MM.1S (cell line): ENCODE results near the gene NTMT1.

Experiments
- DNase-seq: peaks from one replicate; pipeline ENCODE4 v3.0.0-alpha.2; 2015
- H2AFZ ChIP-seq: fragments of 300-600 bp; sonication (generic); 2 replicates; pipeline ENCODE4 v1.6.0; 2016; ENCODE audit warnings: antibody characterized with exemption, low read length
- H3F3A ChIP-seq: fragments of 300-600 bp; sonication (generic); 2 replicates; pipeline ENCODE4 v1.6.1; 2016; ENCODE audit warnings: mild to moderate bottlenecking, antibody characterized with exemption, low read length, moderate library complexity, mixed read lengths; ENCODE audit not compliant: insufficient read depth
- H3K27ac ChIP-seq: fragments of 300-600 bp; sonication (generic); 2 replicates; pipeline ENCODE4 v1.5.1; 2016; ENCODE audit warnings: mild to moderate bottlenecking, low read length
- H3K27me3 ChIP-seq: fragments of 300-600 bp; sonication (generic); replicated peaks from 2 replicates; pipeline ENCODE4 v1.6.0; 2016; ENCODE audit warnings: low read length; ENCODE audit not compliant: insufficient read depth
- H3K36me3 ChIP-seq: fragments of 300-600 bp; sonication (generic); replicated peaks from 2 replicates; pipeline ENCODE4 v1.6.1; 2016; ENCODE audit warnings: mild to moderate bottlenecking, low read length, mixed read lengths; ENCODE audit not compliant: insufficient read depth
- H3K4me1 ChIP-seq: fragments of 300-600 bp; sonication (generic); 2 replicates; pipeline ENCODE4 v1.6.1; 2016; ENCODE audit warnings: low read length, mixed read lengths
- H3K4me2 ChIP-seq: fragments of 300-600 bp; sonication (generic); 2 replicates; pipeline ENCODE4 v1.6.0; 2016; ENCODE audit warnings: low read depth, low read length
- H3K4me3 ChIP-seq: fragments of 300-600 bp; sonication (generic); 2 replicates; pipeline ENCODE4 v1.5.1; 2016; ENCODE audit warnings: low read length, mixed read lengths
- H3K79me2 ChIP-seq: fragments of 300-600 bp; sonication (generic); 2 replicates; pipeline ENCODE4 v1.6.1; 2016; ENCODE audit warnings: mixed run types, low read length, mixed read lengths
- H3K9ac ChIP-seq: fragments of 300-600 bp; sonication (generic); 2 replicates; pipeline ENCODE4 v1.6.1; 2016; ENCODE audit warnings: low read length, mixed read lengths
- H3K9me2 ChIP-seq: fragments of 300-600 bp; sonication (generic); replicated peaks from 2 replicates; pipeline ENCODE4 v1.6.1; 2016; ENCODE audit warnings: mild to moderate bottlenecking, low read length, mixed read lengths; ENCODE audit not compliant: insufficient read depth
- H3K9me3 ChIP-seq: fragments of 300-600 bp; sonication (generic); replicated peaks from 2 replicates; pipeline ENCODE4 v1.6.1; 2016; ENCODE audit warnings: mild to moderate bottlenecking, low read length, mixed read lengths; ENCODE audit not compliant: insufficient read depth
- H4K20me1 ChIP-seq: fragments of 300-600 bp; sonication (generic); 2 replicates; pipeline ENCODE4 v1.6.1; 2016; ENCODE audit warnings: mild to moderate bottlenecking, low read length, moderate library complexity, mixed read lengths; ENCODE audit not compliant: insufficient read depth
- EZH2 ChIP-seq: fragments of 300-600 bp; sonication (generic); optimal IDR thresholded peaks from 2 replicates; pipeline ENCODE3; 2017; ENCODE audit warnings: low read depth, mild to moderate bottlenecking, antibody characterized with exemption, low read length, mixed read lengths
- EZH2phosphoT487 ChIP-seq: fragments of 300-600 bp; sonication (generic); IDR thresholded peaks from 2 replicates; pipeline ENCODE4 v1.6.1; 2018; ENCODE audit warnings: antibody characterized with exemption, low read length
- TF ChIP-seq, protein P1 (sequence below): fragments of 300-600 bp; sonication (generic); IDR thresholded peaks from 2 replicates; pipeline ENCODE4 v1.5.1; 2016; ENCODE audit warnings: antibody characterized with exemption, low read length, mixed read lengths

Gene NTMT1

DNA sequence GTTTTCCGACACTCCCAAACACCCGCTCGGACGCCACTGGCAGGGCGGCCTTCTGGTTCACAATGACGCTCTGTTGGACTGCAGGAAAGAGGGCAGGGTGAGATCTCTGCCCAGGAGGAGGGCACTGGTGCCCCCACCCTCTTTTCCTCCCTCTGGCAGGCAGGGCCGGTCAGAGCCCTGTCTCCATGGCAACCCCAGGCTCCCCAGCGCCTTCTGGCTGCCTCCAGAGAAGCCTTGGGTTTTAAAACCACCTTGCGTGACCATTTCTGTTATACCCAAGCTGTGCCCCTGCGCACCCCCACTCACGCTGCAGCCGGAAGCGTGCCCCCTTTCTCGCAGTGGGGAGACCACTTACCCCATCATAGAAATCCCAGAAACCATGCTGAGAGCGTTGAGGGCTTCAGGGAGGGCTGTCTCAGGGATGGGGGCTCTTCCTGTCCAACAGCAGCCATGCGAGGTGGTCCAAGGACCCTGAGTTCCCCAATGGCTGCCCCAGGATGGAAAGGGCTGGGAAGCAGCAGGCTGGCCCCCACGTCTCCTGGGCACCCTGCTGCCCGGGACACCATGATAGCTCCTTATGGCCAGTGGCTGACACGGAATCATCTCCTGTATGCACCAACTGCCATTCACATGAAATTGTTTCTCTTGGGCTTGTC is 12.3 kb upstream of the NTMT1 start:
- H3K36me3 ChIP-seq, result no peaks in the 10 kb centered on the region
- TF ChIP-seq, protein P1, sequence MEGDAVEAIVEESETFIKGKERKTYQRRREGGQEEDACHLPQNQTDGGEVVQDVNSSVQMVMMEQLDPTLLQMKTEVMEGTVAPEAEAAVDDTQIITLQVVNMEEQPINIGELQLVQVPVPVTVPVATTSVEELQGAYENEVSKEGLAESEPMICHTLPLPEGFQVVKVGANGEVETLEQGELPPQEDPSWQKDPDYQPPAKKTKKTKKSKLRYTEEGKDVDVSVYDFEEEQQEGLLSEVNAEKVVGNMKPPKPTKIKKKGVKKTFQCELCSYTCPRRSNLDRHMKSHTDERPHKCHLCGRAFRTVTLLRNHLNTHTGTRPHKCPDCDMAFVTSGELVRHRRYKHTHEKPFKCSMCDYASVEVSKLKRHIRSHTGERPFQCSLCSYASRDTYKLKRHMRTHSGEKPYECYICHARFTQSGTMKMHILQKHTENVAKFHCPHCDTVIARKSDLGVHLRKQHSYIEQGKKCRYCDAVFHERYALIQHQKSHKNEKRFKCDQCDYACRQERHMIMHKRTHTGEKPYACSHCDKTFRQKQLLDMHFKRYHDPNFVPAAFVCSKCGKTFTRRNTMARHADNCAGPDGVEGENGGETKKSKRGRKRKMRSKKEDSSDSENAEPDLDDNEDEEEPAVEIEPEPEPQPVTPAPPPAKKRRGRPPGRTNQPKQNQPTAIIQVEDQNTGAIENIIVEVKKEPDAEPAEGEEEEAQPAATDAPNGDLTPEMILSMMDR, result no peak
- TF ChIP-seq EZH2phosphoT487 (no peak), EZH2 (no peak)
- H2AFZ ChIP-seq, result no peak overlapping the region
- H3K9me2 ChIP-seq, result no peaks in the 10 kb centered on the region
- no peaks in the 10 kb centered on the region for H3K79me2 ChIP-seq
- no peak overlapping the region for H3K9ac ChIP-seq
- no peaks in the 10 kb centered on the region for H3F3A ChIP-seq
- H3K4me2 ChIP-seq, result no peak overlapping the region
- no peak for DNase-seq
- H4K20me1 ChIP-seq, result no peaks in the 10 kb centered on the region
- no peak overlapping the region for H3K27ac ChIP-seq
- no peaks in the 10 kb centered on the region for H3K9me3 ChIP-seq
- peaks cover 54% of the 10 kb centered on the region for H3K27me3 ChIP-seq
- H3K4me1 ChIP-seq, result peaks cover 4% of the 10 kb centered on the region; the same call in 1 of the 2 replicates
- H3K4me3 ChIP-seq, result no peak overlapping the region

- TF ChIP-seq EZH2, result no peak
- TF ChIP-seq, protein P1, result no peak
- no peak for TF ChIP-seq EZH2phosphoT487
- Histone ChIP-seq H3K4me1 (no peaks in the 10 kb centered on the region; the same call in 1 of the 2 replicates), H3K27ac (no peak overlapping the region), H4K20me1 (no peaks in the 10 kb centered on the region), H3K9ac (no peak overlapping the region), H2AFZ (no peak overlapping the region), H3K27me3 (peaks cover 66% of the 10 kb centered on the region), H3K79me2 (no peaks in the 10 kb centered on the region), H3F3A (no peaks in the 10 kb centered on the region), H3K9me2 (no peaks in the 10 kb centered on the region), H3K36me3 (no peaks in the 10 kb centered on the region), H3K4me3 (no peak overlapping the region), H3K9me3 (no peaks in the 10 kb centered on the region), H3K4me2 (no peak overlapping the region)
- no peak for DNase-seq
Measured at GRCh38 chr9:129614932-129615331, 11.0 kb upstream of the NTMT1 start.

GRCh38 chr9:129615407-129616285 is 10.3 kb upstream of the NTMT1 start:
- Histone ChIP-seq H4K20me1 (no peaks in the 10 kb centered on the region), H3K79me2 (no peaks in the 10 kb centered on the region), H3F3A (no peaks in the 10 kb centered on the region), H2AFZ (no peak overlapping the region), H3K4me2 (no peak overlapping the region), H3K9me2 (no peaks in the 10 kb centered on the region), H3K9me3 (no peaks in the 10 kb centered on the region), H3K4me1 (no peaks in the 10 kb centered on the region), H3K9ac (no peak overlapping the region), H3K27ac (no peak overlapping the region), H3K4me3 (no peak overlapping the region), H3K36me3 (no peaks in the 10 kb centered on the region), H3K27me3 (peaks cover 71% of the 10 kb centered on the region)
- TF ChIP-seq, protein P1, result no peak
- no peak for TF ChIP-seq EZH2phosphoT487
- no peak for TF ChIP-seq EZH2
- DNase-seq, result no peak
